Measurements from ENCODE around the gene FAM228A. TPM values are rescaled to one million over a fixed set of nuclear protein-coding genes. Genes with fewer than 3 reads are reported as not detected.

Gene FAM228A
- total RNA-seq, 1 donor = 1.4 TPM

- peaks cover 15% of the 10 kb centered on the region for H3K36me3 ChIP-seq (ENCODE audit: insufficient read depth, low read length)
- H3K79me2 ChIP-seq (ENCODE audit: insufficient read depth, low read length) = no peaks in the 10 kb centered on the region
- no peaks in the 10 kb centered on the region for H4K20me1 ChIP-seq (ENCODE audit: insufficient read depth, low read length)
- H3K4me1 ChIP-seq (ENCODE audit: insufficient read depth, low read length) = no peaks in the 10 kb centered on the region
- no peak for TF ChIP-seq CTCF (IDR thresholded peaks at IDR 0.05; ENCODE audit: extremely low read depth, low read depth, low read length)
- no peak overlapping the region for H3K4me2 ChIP-seq (ENCODE audit: insufficient read depth, low read length)
- peak; percentile 17 for DNase-seq (ENCODE audit: insufficient read length, low spot score, missing footprints)
- no peak overlapping the region for H3K4me3 ChIP-seq (ENCODE audit: insufficient read depth, low read length)
- no peak overlapping the region for H2AFZ ChIP-seq (ENCODE audit: low read length)
- no peaks in the 10 kb centered on the region for H3K9me3 ChIP-seq (ENCODE audit: low read depth, low read length)
- no peak overlapping the region for H3K27ac ChIP-seq (ENCODE audit: low read depth, low read length)
- no peaks in the 10 kb centered on the region for H3K27me3 ChIP-seq (ENCODE audit: insufficient read depth, low read length)
Observed at GRCh38 chr2:24206242-24206641, 31.4 kb downstream of the FAM228A start.

- H3K9me3 ChIP-seq (ENCODE audit: low read depth, low read length) = no peaks in the 10 kb centered on the region
- H4K20me1 ChIP-seq (ENCODE audit: insufficient read depth, low read length) = no peaks in the 10 kb centered on the region
- no peaks in the 10 kb centered on the region for H3K27me3 ChIP-seq (ENCODE audit: insufficient read depth, low read length)
- H2AFZ ChIP-seq (ENCODE audit: low read length) = no peak overlapping the region
- DNase-seq (ENCODE audit: insufficient read length, low spot score, missing footprints) = no peak
- H3K4me2 ChIP-seq (ENCODE audit: insufficient read depth, low read length) = no peak overlapping the region
- no peaks in the 10 kb centered on the region for H3K4me1 ChIP-seq (ENCODE audit: insufficient read depth, low read length)
- no peak overlapping the region for H3K4me3 ChIP-seq (ENCODE audit: insufficient read depth, low read length)
- no peaks in the 10 kb centered on the region for H3K79me2 ChIP-seq (ENCODE audit: insufficient read depth, low read length)
- no peak overlapping the region for H3K27ac ChIP-seq (ENCODE audit: low read depth, low read length)
- no peak for TF ChIP-seq CTCF (IDR thresholded peaks at IDR 0.05; ENCODE audit: extremely low read depth, low read depth, low read length)
- peaks cover 20% of the 10 kb centered on the region for H3K36me3 ChIP-seq (ENCODE audit: insufficient read depth, low read length)
Observed at GRCh38 chr2:24206714-24207113, 31.9 kb downstream of the FAM228A start.

- Histone ChIP-seq H3K36me3 (ENCODE audit: insufficient read depth, low read length) (peaks cover 23% of the 10 kb centered on the region), H3K4me3 (ENCODE audit: insufficient read depth, low read length) (no peak overlapping the region), H3K4me2 (ENCODE audit: insufficient read depth, low read length) (no peak overlapping the region), H4K20me1 (ENCODE audit: insufficient read depth, low read length) (no peaks in the 10 kb centered on the region), H3K27me3 (ENCODE audit: insufficient read depth, low read length) (no peaks in the 10 kb centered on the region), H3K4me1 (ENCODE audit: insufficient read depth, low read length) (no peaks in the 10 kb centered on the region), H3K9me3 (ENCODE audit: low read depth, low read length) (no peaks in the 10 kb centered on the region), H3K27ac (ENCODE audit: low read depth, low read length) (no peak overlapping the region), H2AFZ (ENCODE audit: low read length) (no peak overlapping the region), H3K79me2 (ENCODE audit: insufficient read depth, low read length) (no peaks in the 10 kb centered on the region)
- DNase-seq (ENCODE audit: insufficient read length, low spot score, missing footprints) = peak; percentile 48
- TF ChIP-seq CTCF (IDR thresholded peaks at IDR 0.05; ENCODE audit: extremely low read depth, low read depth, low read length) = no peak
Observed at GRCh38 chr2:24207359-24207758, 32.5 kb downstream of the FAM228A start.

- Histone ChIP-seq H3K27ac (ENCODE audit: low read depth, low read length) (no peak overlapping the region), H4K20me1 (ENCODE audit: insufficient read depth, low read length) (no peaks in the 10 kb centered on the region), H3K4me1 (ENCODE audit: insufficient read depth, low read length) (no peaks in the 10 kb centered on the region), H2AFZ (ENCODE audit: low read length) (no peak overlapping the region), H3K4me3 (ENCODE audit: insufficient read depth, low read length) (no peak overlapping the region), H3K79me2 (ENCODE audit: insufficient read depth, low read length) (no peaks in the 10 kb centered on the region), H3K27me3 (ENCODE audit: insufficient read depth, low read length) (no peaks in the 10 kb centered on the region), H3K4me2 (ENCODE audit: insufficient read depth, low read length) (no peak overlapping the region), H3K9me3 (ENCODE audit: low read depth, low read length) (no peaks in the 10 kb centered on the region), H3K36me3 (ENCODE audit: insufficient read depth, low read length) (peaks cover 20% of the 10 kb centered on the region)
- no peak for DNase-seq (ENCODE audit: insufficient read length, low spot score, missing footprints)
- TF ChIP-seq CTCF (IDR thresholded peaks at IDR 0.05; ENCODE audit: extremely low read depth, low read depth, low read length) = no peak
Observed at GRCh38 chr2:24208490-24208889, 33.6 kb downstream of the FAM228A start.

Data from osteoblast (primary cell).